Forelimb muscle (tissue), 1 donor: ENCODE measurements around the gene SLC12A1. TPM values are rescaled to one million over a fixed set of nuclear protein-coding genes. Genes with fewer than 3 reads are reported as not detected.
A peak's percentile ranks its signal among the peaks of the same experiment; 100 is the strongest.

Experiments
- DNase-seq: peaks from one replicate; pipeline ENCODE4 v3.0.0-alpha.2; 2013; ENCODE audit warnings: low read depth
- polyA plus RNA-seq: library from polyadenylated mRNA; unstranded; fragments of 120-200 nt; gene quantifications from one replicate; pipeline ENCODE4 v1.2.1, GENCODE V29; 2013; ENCODE audit not compliant: insufficient read length

Gene SLC12A1
- polyA plus RNA-seq, 1 donor, result 0.15 TPM

- no peak for DNase-seq
Measured at GRCh38 chr15:48242535-48242934, 36.4 kb downstream of the SLC12A1 start.

- DNase-seq, result no peak
Measured at GRCh38 chr15:48244921-48245320, 38.8 kb downstream of the SLC12A1 start.

GRCh38 chr15:48248414-48248813, 42.3 kb downstream of the SLC12A1 start:
- DNase-seq, result no peak

- DNase-seq, result peak; percentile 50
Measured at GRCh38 chr15:48250640-48251076, 44.6 kb downstream of the SLC12A1 start.

- no peak for DNase-seq
Measured at GRCh38 chr15:48253172-48253571, 47.1 kb downstream of the SLC12A1 start.

- no peak for DNase-seq
Measured at GRCh38 chr15:48265135-48265534, 59.0 kb downstream of the SLC12A1 start.

- DNase-seq, result no peak
Measured at GRCh38 chr15:48266024-48266689, 60.1 kb downstream of the SLC12A1 start.

- DNase-seq, result no peak
Measured at GRCh38 chr15:48267766-48268165, 61.7 kb downstream of the SLC12A1 start.

- DNase-seq, result no peak
Measured at GRCh38 chr15:48273049-48273448, 66.9 kb downstream of the SLC12A1 start.

GRCh38 chr15:48278666-48279065, 72.6 kb downstream of the SLC12A1 start:
- no peak for DNase-seq

GRCh38 chr15:48279608-48280007, 73.5 kb downstream of the SLC12A1 start:
- no peak for DNase-seq

- no peak for DNase-seq
Measured at GRCh38 chr15:48281674-48282073, 75.6 kb downstream of the SLC12A1 start.

GRCh38 chr15:48282216-48282615, 76.1 kb downstream of the SLC12A1 start:
- no peak for DNase-seq

- no peak for DNase-seq
Measured at GRCh38 chr15:48283396-48284145, 77.5 kb downstream of the SLC12A1 start.

- peak; percentile 88 for DNase-seq
Measured at GRCh38 chr15:48285329-48286214, 79.5 kb downstream of the SLC12A1 start.

GRCh38 chr15:48289628-48290027, 83.5 kb downstream of the SLC12A1 start:
- DNase-seq, result no peak

GRCh38 chr15:48292458-48292857, 86.4 kb downstream of the SLC12A1 start:
- no peak for DNase-seq

- DNase-seq, result no peak
Measured at GRCh38 chr15:48297668-48298067, 91.6 kb downstream of the SLC12A1 start.

GRCh38 chr15:48298914-48299313, 92.8 kb downstream of the SLC12A1 start:
- no peak for DNase-seq

- DNase-seq, result no peak
Measured at GRCh38 chr15:48300038-48300437, 93.9 kb downstream of the SLC12A1 start.

- DNase-seq, result no peak
Measured at GRCh38 chr15:48304398-48304797, 98.3 kb downstream of the SLC12A1 start.

GRCh38 chr15:48306639-48307038, 100.5 kb downstream of the SLC12A1 start:
- no peak for DNase-seq
